NAMALWA (cell line): ENCODE data around the gene GJA4.

Source experiments
- DNase-seq: peaks from one replicate; pipeline ENCODE4 v3.0.0-alpha.2; 2015; ENCODE audit warnings: low spot score

GJA4 gene

GRCh38 chr1:34792868-34793727 is at the start of gene GJA4:
Gene GJA4, plus strand, starts transcription at chr1:34792999. Its CDS starts 1,215 bp downstream, at chr1:34794214.
- no peak for DNase-seq

- no peak for DNase-seq
Measured at GRCh38 chr1:34743775-34744174, 49.0 kb upstream of the GJA4 start.

GRCh38 chr1:34744851-34745250 is 47.9 kb upstream of the GJA4 start:
- DNase-seq = no peak

GRCh38 chr1:34745666-34746065 is 47.1 kb upstream of the GJA4 start:
- no peak for DNase-seq

GRCh38 chr1:34746101-34746500 is 46.7 kb upstream of the GJA4 start:
- no peak for DNase-seq

GRCh38 chr1:34746785-34747637 is 45.8 kb upstream of the GJA4 start:
- no peak for DNase-seq

- DNase-seq = no peak
Measured at GRCh38 chr1:34747638-34747941, 45.2 kb upstream of the GJA4 start.

- no peak for DNase-seq
Measured at GRCh38 chr1:34749992-34750391, 42.8 kb upstream of the GJA4 start.

- DNase-seq = no peak
Measured at GRCh38 chr1:34750610-34751009, 42.2 kb upstream of the GJA4 start.

- DNase-seq = no peak
Measured at GRCh38 chr1:34753163-34753562, 39.6 kb upstream of the GJA4 start.

GRCh38 chr1:34754964-34755637 is 37.7 kb upstream of the GJA4 start, which contains the start of gene GJB5:
Gene GJB5, plus strand, starts transcription at chr1:34755047. Its CDS starts 2,284 bp downstream, at chr1:34757331.
- DNase-seq = no peak

GRCh38 chr1:34755961-34756360 is 36.8 kb upstream of the GJA4 start:
- DNase-seq = no peak

GRCh38 chr1:34757386-34757785 is 35.4 kb upstream of the GJA4 start:
- no peak for DNase-seq

GRCh38 chr1:34758751-34759150 is 34.0 kb upstream of the GJA4 start:
- DNase-seq = no peak

- DNase-seq = no peak
Measured at GRCh38 chr1:34759503-34760357, 33.1 kb upstream of the GJA4 start, which contains the start of gene GJB4. Gene GJB4, plus strand, starts transcription at chr1:34759740. Its CDS starts 1,515 bp downstream, at chr1:34761255.

GRCh38 chr1:34761176-34761761 is 31.5 kb upstream of the GJA4 start:
- no peak for DNase-seq

GRCh38 chr1:34761776-34762307 is 31.0 kb upstream of the GJA4 start:
- DNase-seq = no peak

- DNase-seq = no peak
Measured at GRCh38 chr1:34762474-34763141, 30.2 kb upstream of the GJA4 start.

GRCh38 chr1:34763142-34763781 is 29.5 kb upstream of the GJA4 start:
- no peak for DNase-seq

- no peak for DNase-seq
Measured at GRCh38 chr1:34768856-34769255, 23.9 kb upstream of the GJA4 start.
